ENCODE measurements around the gene CYP1B1.

CYP1B1 gene

GRCh38 chr2:38039121-38039910 lies 36.6 kb downstream of the CYP1B1 start:
- H3K27me3 ChIP-seq (ENCODE audit: insufficient read depth, low read depth), result no peaks in the 10 kb centered on the region
- H3K27ac ChIP-seq, result no peak overlapping the region
- no peaks in the 10 kb centered on the region for H4K20me1 ChIP-seq (ENCODE audit: insufficient read depth)
- TF ChIP-seq CTCF (conservative IDR thresholded peaks at IDR 0.05; ENCODE audit: low read depth, low read length), result no peak
- H3K9ac ChIP-seq, result no peak overlapping the region
- no peak overlapping the region for H2AFZ ChIP-seq (ENCODE audit: low read depth)
- H3K4me3 ChIP-seq (IDR thresholded peaks at IDR 0.05; ENCODE audit: insufficient read depth, low read depth, low read length), result no peak overlapping the region
- no peaks in the 10 kb centered on the region for H3K79me2 ChIP-seq (ENCODE audit: insufficient read depth, low read depth)
- no peaks in the 10 kb centered on the region for H3K4me1 ChIP-seq (ENCODE audit: low read depth, poor library complexity, severe bottlenecking)
- H3K4me2 ChIP-seq, result no peak overlapping the region
- H3K36me3 ChIP-seq (ENCODE audit: insufficient read depth), result no peaks in the 10 kb centered on the region

DNA sequence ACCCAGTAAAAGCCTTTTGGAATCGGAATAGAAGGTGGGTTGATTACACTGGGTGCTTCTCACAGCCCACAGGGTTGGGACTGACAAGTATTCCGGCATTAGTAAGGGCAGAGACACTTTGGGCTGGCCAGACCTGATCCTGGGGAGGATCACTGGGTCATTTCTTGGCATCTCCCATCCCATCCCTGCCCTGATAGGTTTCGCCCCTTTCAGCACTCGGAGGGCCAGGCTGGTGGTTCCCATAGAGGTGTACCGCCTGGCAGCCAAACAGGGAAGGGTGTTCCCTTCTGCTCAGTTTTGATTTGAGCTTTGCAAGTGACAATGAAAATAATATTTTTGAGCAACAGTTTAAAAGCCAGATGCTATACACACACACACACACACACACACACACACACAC lies 37.3 kb downstream of the CYP1B1 start:
- Histone ChIP-seq H3K4me1 (ENCODE audit: low read depth, poor library complexity, severe bottlenecking) (no peaks in the 10 kb centered on the region), H3K36me3 (ENCODE audit: insufficient read depth) (no peaks in the 10 kb centered on the region), H3K27ac (no peak overlapping the region), H3K4me3 (IDR thresholded peaks at IDR 0.05; ENCODE audit: insufficient read depth, low read depth, low read length) (no peak overlapping the region), H3K4me2 (no peak overlapping the region), H3K27me3 (ENCODE audit: insufficient read depth, low read depth) (no peaks in the 10 kb centered on the region), H3K79me2 (ENCODE audit: insufficient read depth, low read depth) (no peaks in the 10 kb centered on the region), H2AFZ (ENCODE audit: low read depth) (no peak overlapping the region), H4K20me1 (ENCODE audit: insufficient read depth) (no peaks in the 10 kb centered on the region), H3K9ac (no peak overlapping the region)
- TF ChIP-seq CTCF (conservative IDR thresholded peaks at IDR 0.05; ENCODE audit: low read depth, low read length), result no peak

DNA sequence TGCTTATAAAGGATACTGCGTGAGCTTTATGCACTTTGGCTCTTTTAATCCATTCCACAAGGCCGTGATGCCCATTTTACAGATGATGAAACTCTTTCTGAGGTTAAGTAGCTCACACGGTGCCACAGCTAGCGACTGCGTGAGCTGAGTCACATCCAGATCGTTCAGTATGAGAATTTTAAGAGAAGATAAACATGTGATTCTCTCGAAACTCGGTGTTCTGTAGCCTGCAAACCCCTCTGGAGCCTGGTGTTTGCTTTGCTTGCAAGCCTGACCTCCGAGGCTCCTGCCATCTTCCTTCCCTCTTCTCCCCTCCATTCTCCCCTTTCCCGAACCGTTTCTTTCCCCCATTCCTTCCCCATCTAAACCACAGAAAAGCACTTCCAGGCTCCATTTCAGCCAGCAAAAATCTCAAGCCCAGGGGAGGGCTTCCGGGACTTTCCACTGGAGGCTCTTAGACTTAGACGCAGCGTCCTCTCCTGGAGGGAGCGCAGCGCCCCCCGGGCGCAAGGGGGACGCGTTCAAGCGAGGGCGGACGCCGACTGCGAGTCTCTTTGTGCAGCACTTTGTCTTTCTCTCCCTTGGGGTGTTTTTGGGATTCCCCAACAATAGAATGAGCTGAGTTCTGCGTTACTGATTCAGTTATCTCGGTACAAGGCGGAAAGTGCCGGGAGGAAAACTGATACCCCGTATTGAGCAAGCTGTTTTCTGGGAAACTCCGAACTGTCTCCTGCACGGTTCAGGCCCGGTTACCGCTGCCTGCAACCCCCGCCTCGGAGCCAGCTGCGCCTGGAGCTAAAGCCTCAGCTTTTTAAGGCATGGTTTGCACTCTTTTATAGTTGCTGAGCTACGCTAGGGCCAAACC lies 38.0 kb downstream of the CYP1B1 start:
- Histone ChIP-seq H2AFZ (ENCODE audit: low read depth) (no peak overlapping the region), H3K4me1 (ENCODE audit: low read depth, poor library complexity, severe bottlenecking) (no peaks in the 10 kb centered on the region), H3K79me2 (ENCODE audit: insufficient read depth, low read depth) (no peaks in the 10 kb centered on the region), H4K20me1 (ENCODE audit: insufficient read depth) (no peaks in the 10 kb centered on the region), H3K4me2 (no peak overlapping the region), H3K36me3 (ENCODE audit: insufficient read depth) (no peaks in the 10 kb centered on the region), H3K27ac (no peak overlapping the region), H3K27me3 (ENCODE audit: insufficient read depth, low read depth) (no peaks in the 10 kb centered on the region), H3K9ac (no peak overlapping the region), H3K4me3 (IDR thresholded peaks at IDR 0.05; ENCODE audit: insufficient read depth, low read depth, low read length) (no peak overlapping the region)
- TF ChIP-seq CTCF (conservative IDR thresholded peaks at IDR 0.05; ENCODE audit: low read depth, low read length), result no peak

DNA sequence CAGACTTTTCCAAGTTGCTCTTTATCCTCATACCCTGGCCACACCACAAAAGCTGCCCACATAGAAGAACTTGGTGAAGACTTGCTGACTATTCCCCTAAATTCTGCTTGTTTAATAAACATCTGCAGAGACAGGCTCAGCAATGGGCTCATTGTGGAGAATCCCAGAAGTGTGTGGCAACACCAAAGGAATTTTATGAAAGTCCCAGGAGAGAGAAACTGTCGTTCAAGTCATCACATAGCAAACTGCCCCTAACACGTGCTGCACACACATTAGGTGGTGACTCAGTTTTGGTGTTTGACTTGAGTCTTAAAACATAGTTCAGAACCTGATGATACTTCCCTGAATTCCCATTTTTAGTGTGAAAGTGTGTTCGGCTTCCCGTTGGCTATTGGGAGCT lies 38.6 kb downstream of the CYP1B1 start:
- Histone ChIP-seq H3K4me3 (IDR thresholded peaks at IDR 0.05; ENCODE audit: insufficient read depth, low read depth, low read length) (no peak overlapping the region), H3K27ac (no peak overlapping the region)
- no peak for TF ChIP-seq CTCF (conservative IDR thresholded peaks at IDR 0.05; ENCODE audit: low read depth, low read length)

More for the DNA sequence above, 38.6 kb downstream of the CYP1B1 start:
- no peak overlapping the region for H3K9ac ChIP-seq
- no peaks in the 10 kb centered on the region for H3K79me2 ChIP-seq (ENCODE audit: insufficient read depth, low read depth)
- H3K36me3 ChIP-seq (ENCODE audit: insufficient read depth), result no peaks in the 10 kb centered on the region
- H4K20me1 ChIP-seq (ENCODE audit: insufficient read depth), result no peaks in the 10 kb centered on the region
- no peaks in the 10 kb centered on the region for H3K27me3 ChIP-seq (ENCODE audit: insufficient read depth, low read depth)
- H2AFZ ChIP-seq (ENCODE audit: low read depth), result no peak overlapping the region
- H3K4me2 ChIP-seq, result no peak overlapping the region
- H3K4me1 ChIP-seq (ENCODE audit: low read depth, poor library complexity, severe bottlenecking), result no peaks in the 10 kb centered on the region
